Nucleus accumbens (tissue), 56 donors: ENCODE results near the gene C5AR2.

Experiments
- DNase-seq, 56 donors: peaks; one replicate each; lab custom pipeline; 2025; lab: John Stamatoyannopoulos, UW

C5AR2 gene

DNA sequence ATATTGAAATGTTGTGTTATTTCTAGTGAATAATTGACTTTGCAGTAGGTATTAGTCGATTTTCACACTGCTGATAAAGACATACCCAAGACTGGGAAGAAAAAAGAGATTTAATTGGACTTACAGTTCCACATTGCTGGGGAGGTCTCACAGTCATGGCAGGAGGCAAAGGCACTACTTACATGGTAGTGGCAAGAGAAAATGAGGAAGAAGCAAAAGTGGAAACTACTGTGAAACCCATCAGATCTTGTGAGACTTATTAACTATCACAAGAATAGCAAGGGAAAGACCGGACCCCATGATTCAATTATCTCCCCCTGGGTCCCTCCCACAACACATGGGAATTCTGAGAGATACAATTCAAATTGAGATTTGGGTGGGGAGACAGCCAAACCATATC lies 9.9 kb upstream of the C5AR2 start:
- no peak for DNase-seq

GRCh38 chr19:47323409-47323808 lies 8.6 kb upstream of the C5AR2 start:
- no peak for DNase-seq

GRCh38 chr19:47323872-47324271 lies 8.1 kb upstream of the C5AR2 start:
- no peak for DNase-seq

DNA sequence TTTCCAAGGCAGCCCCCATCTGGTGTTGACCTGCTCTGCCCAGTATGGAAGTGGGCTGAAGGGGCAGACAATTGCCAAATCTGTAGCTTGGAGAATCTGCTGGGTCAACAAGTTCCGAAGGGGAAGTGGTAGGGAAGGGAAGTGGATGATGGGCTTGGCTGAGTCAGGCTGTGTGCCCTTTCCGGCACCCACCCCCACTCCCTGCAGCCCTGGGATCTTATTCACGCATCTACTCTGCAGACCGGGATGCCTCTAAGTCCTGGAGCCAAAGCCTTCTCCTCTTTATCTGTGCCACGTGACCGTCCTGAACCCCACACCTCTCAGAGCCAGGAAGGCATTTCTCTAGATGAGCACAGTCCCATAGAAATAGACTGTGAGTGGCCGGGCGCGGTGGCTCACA lies 7.5 kb upstream of the C5AR2 start:
- DNase-seq: peak in 13 of 56 donors; percentile 6 to 30 (median 11)

DNA sequence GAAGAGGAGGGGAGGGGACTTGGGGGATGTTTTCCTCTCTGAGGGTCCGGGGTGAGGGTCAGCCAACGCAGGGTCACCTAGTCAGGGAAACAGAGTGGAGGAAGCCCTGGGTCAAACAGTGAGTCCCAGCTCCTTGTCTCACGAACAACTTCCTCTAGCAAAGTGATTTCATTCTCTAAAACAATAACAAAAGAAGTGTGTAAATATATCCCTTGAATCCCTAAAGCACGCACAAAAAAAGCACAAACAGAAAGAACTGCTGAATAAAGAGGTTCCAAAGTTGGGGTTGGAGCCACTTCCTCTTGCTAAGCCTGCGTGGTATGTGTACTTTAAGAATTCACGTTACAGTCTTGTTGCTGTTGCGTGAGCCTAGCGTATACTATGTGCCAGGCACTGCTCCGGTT lies 1.5 kb upstream of the C5AR2 start:
- DNase-seq: peak in 1 of 56 donors; percentile 6

DNA sequence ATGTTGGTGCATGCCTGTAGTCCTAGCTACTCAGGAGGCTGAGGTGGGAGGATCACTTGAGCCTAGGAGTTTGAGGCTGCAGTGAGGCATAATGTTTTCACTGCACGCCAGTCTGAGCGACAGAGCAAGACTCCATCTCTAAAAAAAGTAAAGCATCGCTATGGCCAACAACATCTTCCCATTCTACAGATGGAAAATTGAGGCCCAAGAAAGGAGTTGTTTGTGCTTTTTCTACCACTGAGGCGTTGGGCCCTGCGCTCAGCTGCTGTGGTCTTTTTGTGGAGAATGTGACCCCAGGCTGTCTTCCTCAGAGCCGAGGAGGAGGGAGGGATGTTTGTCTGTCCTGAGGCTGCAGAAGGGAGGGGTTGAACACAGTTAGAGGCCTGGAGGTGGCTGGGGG lies 485 bp upstream of the C5AR2 start:
- no peak for DNase-seq

DNA sequence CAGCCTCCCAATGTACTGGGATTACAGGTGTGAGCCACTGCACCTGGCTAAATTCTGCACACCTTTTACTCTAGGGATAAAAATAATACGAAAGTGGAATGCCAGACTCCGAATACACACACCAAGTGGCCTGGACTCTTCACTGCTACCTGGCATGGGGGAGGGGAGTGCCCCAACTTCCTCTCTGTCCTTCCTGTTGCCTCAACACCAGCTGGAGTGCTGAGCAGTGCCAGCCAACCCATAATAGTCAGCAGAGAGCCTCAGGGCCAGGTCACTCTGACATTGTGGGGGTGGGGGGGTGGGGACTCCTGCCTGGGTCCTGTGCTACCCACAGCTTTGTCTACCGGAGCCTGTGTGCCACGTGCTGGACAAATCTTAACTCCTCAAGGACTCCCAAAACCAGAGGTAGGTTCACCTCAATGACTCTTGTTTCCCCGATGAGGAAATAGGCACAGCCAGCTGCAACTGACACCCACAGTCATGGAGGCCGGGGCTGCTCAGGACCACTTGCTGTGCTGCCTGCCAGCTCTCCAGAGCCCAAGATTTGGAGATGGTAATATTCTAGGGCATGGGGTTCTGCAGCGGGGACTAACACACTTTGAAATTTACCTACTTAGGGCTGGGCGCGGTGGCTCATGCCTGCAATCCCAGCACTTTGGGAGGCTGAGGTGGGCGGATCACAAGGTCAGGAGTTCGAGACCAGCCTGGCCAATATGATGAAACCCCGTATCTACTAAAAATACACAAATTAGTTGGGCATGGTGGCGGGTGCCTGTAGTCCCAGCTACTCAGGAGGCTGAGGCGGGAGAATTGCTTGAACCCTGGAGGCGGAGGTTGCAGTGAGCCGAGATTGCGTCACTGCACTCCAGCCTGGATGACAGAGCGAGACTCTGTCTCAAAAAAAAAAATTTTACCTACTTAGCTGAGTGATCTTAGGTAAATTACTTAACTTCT lies 5.1 kb downstream of the C5AR2 start:
- peak in 16 of 56 donors; percentile 4 to 36 (median 13) for DNase-seq

DNA sequence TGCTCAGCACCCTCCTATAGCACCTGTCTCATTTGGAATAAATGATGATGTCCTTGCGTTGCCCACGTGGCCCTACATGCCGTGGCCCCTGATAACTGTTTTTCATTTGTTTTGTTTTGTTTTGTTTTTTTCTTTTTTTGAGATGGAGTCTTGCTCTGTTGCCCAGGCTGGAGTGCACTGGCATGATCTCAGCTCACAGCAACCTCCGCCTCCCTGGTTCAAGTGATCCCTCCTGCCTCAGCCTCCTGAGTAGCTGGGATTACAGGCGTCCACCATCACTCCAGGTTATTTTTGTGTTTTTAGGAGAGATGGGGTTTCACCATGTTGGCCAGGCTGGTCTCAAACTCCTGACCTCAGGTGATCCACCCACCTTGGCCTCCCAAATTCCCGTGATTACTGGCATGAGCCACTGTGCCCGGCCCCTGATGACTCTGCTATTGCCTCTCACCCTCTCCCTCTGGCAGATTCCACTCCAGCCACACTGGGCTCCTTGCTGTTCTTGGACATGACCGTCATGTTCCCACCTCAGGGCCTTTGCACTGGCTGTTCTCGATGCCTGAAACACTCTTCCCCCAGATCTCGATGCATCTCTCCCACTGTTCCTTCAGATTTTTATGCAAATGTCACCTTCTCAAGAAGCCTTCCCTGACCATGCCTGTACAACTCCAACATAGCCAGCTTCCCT lies 7.4 kb downstream of the C5AR2 start:
- DNase-seq: no peak

GRCh38 chr19:47340477-47341208 lies 8.7 kb downstream of the C5AR2 start:
- DNase-seq: no peak

GRCh38 chr19:47341734-47342133 lies 9.8 kb downstream of the C5AR2 start:
- DNase-seq: no peak

- DNase-seq: no peak
Observed at GRCh38 chr19:47343194-47343802, 11.3 kb downstream of the C5AR2 start.

GRCh38 chr19:47344425-47344824 lies 12.4 kb downstream of the C5AR2 start:
- DNase-seq: no peak

GRCh38 chr19:47346024-47346423 lies 14.0 kb downstream of the C5AR2 start:
- peak in 1 of 56 donors; percentile 1 for DNase-seq

DNA sequence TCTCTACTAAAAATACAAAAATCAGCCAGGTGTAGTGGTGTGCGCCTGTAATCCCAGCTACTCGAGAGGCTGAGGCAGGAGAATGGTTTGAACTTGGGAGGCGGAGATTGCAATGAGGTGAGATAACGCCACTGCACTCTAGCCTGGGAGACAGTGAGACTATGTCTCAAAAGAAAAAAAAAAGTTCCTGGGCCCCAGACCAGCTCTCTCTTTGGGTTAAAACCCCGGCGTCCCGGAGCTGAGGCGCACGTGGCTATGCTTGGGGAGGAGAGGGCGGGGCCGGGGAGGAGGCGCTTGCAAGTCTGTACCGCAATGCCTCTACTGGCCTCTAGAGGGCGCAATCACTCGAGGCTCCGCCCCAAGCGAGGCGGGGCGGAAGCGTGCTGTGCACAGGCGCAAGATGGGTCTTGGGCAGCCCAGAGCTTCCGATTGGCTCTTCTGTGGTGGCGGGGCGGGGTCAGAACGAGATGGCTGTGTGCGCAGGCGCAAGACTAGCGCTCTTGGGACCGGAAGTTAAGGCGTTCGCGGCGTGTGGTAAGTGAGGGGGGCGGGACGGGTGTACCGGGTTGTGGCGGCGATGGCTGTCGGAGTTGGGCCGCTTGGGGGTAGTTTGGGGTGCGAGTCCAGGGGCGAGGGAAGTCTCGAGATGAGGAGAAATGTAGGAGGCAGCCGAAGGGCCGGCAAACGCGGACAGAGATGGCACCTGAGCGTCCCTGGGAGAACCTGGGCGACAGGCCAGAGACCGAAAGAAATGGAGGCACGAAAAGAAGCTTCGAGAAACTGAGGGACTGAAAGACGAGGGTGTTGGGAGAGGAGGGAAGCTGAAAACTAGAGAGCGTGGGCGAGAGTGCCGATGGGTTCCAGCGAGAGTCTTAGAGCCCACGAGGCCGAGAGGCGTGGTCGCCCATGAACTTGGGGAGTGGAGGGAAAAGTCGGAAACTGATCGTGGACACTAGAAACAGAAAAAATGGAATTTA lies 17.1 kb downstream of the C5AR2 start, which contains the start of gene DHX34:
Gene DHX34 (plus strand): TSS at position 497 of the 977 bp plus-strand sequence. CDS start 3,716 bp downstream, outside the sequence.
- DNase-seq: peak; percentile 73 to 98 (median 95)

DNA sequence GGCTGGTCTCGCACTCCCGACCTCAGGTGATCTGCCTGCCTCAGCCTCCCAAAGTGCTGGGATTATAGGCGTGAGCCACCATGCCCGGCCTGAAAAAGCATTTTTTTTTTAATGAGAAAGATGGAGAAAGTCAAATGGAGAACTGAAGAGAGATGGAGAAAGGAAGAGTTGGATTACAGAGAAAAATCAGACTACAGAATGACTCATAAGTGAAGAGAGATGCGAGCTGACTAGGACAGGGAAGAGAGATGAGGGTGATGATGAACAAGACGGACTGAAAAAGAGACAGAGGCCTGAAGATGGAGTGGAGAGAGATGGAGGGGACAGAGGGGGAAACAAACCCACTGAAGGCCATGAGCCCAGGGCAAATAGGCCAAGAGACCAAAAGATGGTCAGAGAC lies 18.7 kb downstream of the C5AR2 start:
- no peak for DNase-seq

GRCh38 chr19:47351548-47351947 lies 19.6 kb downstream of the C5AR2 start:
- DNase-seq: peak in 13 of 56 donors; percentile 0 to 43 (median 18)

DNA sequence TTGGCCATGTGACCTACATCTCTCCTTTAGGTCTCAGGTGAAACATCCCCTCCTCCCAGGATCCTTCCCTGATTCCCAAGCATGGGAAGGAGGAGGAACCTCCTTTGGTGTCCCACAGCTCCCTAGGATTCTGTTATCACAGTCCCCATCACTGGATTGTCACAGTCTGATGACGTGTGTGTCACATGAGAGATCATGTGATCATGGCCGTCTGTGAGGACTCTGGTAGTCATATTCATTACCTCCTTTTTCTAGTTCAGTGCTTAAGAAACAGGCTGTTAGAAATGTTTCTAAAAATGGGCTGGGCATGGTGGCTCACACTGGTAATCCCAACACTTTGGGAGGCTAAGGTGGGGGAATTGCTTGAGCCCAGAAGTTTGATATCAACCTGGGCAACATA lies 20.1 kb downstream of the C5AR2 start:
- peak in 1 of 56 donors; percentile 5 for DNase-seq

DNA sequence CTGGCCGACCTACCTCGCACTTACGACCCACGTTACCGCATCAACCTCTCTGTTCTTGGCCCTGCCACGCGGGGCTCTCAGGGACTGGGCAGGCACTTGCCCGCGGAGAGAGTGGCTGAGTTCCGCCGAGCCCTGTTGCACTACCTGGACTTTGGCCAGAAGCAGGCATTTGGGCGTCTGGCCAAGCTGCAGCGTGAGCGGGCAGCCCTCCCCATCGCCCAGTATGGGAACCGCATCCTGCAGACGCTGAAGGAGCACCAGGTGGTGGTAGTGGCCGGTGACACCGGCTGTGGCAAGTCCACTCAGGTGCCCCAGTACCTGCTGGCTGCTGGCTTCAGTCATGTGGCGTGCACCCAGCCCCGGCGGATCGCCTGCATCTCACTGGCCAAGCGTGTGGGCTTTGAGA lies 21.3 kb downstream of the C5AR2 start:
- DNase-seq: peak in 1 of 56 donors; percentile 8

- DNase-seq: no peak
Observed at GRCh38 chr19:47356900-47357299, 24.9 kb downstream of the C5AR2 start.
